ENCODE measurements around the gene AQP6.

AQP6 gene

GRCh38 chr12:49957570-49957967, 15.2 kb upstream of the AQP6 start:
- no peak for DNase-seq

DNA sequence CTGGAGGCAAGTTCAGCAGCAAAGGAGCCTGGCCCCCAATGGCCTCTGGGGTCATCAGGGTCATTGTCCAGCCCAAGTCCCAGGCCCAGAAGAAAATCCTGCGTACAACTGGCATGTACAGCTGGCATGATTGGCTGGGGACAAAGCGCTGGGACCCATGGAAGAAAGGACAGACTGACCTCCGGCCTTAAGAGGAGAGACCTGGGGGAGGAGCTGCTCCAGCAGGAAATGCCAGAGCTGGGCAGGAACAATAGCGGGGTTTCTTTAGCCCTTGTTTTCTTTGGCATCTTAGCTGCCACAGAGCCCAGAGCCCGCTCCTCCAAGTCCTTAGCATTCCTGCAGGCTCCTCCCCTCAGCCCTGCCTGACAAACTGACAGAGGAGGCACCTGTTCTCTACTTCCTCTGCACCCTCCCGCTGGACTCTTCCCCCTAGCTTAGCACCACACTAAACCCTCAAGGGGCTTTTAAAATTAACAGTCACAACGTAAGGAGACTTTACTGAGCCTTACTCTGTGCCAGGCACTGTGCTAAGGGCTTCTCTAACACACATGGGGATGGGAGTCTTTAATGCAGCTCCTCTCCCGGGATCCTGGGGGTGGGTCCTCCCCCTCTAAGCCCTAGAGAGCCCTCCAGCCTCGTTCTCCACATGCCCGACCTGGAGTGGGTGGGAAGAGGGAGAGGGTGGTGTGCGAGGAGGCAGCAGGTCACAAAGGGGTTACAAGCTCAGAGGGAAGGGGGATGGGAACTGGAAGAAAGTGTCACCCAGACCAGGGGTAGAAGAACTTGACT, 12.9 kb upstream of the AQP6 start:
- no peak for DNase-seq

- no peak for DNase-seq
These were observed 12.2 kb upstream of the AQP6 start for GRCh38 chr12:49960474-49961110.

DNA sequence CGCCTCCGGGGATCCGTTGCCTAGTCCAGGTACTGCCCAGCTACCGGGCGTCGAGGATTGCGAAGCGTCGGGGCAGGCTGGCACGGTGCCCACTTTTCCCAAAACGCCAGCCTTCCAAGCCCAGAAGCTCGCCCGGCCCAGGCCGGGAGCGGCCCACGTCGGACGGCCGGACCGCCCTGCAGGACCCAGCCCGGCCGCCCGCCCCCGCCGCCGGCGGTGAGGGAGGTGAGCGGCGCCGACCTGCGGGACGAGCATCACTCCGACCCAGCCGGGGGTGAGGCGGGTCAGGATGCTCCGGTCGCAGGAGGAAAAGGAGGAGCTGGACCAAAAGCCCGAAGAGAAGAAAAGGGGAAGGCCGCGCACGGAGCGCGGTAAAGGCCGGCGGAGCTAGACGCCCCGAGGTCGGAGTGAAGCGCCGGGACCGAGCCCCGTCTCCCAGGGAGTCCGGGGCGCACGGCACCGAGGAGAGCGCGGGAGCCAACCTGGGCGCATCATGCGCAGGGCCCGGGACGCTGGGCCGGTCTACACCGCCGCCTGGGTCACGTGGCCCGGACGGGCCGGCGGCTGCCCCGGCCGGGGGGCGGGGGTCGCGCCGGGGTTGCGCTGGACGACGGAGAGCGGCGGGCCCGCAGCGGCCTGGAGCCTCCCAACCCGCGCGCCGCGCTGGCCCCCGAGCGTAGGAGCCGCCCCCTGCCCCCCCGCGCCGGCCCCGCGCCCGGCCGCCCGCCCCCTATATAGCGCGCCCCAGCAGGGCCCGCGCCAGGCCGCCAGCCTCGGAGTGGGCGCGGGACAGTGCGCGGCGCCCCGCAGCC, 11.4 kb upstream of the AQP6 start, which contains the start of gene AQP5:
TSS of gene AQP5 (plus strand) at position 762 of the 812 bp plus-strand sequence. CDS start 146 bp downstream, outside the sequence.
- no peak for DNase-seq

DNA sequence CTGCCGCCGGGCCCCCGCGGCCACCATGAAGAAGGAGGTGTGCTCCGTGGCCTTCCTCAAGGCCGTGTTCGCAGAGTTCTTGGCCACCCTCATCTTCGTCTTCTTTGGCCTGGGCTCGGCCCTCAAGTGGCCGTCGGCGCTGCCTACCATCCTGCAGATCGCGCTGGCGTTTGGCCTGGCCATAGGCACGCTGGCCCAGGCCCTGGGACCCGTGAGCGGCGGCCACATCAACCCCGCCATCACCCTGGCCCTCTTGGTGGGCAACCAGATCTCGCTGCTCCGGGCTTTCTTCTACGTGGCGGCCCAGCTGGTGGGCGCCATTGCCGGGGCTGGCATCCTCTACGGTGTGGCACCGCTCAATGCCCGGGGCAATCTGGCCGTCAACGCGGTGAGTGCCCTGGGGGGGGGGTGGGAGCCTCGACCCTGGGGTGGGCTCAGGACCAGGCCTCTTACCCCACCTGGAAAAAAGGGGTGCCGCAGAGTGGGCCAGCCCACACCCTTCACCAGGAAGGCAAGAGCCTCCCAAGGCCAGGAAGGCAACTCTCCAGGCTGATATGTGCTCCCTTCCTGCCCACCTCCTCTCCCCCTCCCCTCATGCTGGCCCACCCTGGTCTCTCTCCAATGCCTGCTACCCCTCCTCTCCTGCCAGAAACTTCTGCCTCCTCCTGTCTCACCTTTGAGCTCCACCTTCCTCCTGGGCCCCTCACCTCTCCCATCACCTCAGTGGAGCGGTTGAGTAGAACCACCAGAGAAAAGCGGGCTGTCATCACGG, 10.6 kb upstream of the AQP6 start:
- DNase-seq, result no peak

DNA sequence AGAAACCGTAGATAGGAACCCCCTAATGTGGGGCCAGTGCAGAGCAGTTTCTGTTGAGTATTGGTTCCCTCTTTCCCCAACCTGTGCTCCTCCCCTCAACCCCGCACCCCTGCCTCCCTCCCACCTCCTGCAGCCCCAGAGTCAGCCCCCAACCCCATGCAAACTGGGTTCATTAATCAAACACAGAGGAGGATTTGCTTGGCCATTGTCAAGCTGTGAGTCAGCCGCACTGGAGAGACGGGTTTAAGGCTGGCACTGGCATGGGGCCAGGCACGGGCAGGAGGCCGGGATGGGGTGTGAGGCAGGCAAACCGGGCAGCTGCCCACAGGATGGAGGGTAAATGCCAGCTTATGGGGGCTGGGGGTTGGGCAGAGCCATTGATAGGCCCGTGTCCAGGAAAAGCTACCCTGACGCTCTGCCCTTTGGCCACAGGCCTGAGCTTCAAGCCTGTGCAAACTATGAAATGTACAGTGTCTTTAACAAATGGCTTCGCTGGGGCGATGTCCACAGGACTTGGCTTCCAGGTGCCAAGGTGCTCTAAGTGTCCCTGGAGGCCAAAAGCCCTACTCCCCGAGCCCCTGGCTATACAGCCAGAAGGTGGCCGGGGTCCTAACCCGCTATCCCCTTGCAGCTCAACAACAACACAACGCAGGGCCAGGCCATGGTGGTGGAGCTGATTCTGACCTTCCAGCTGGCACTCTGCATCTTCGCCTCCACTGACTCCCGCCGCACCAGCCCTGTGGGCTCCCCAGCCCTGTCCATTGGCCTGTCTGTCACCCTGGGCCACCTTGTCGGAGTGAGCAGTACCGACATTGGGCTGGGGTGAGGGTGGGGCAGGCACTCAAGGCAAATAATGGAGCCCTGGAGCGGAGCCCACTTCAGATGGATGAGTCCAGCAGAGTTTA, 9.6 kb upstream of the AQP6 start:
- peak; percentile 44 for DNase-seq

- DNase-seq, result no peak
These were observed 8.6 kb upstream of the AQP6 start for GRCh38 chr12:49963976-49964815.

GRCh38 chr12:49964849-49965624, 7.7 kb upstream of the AQP6 start:
- no peak for DNase-seq

GRCh38 chr12:49965836-49966235, 6.9 kb upstream of the AQP6 start:
- DNase-seq, result no peak

GRCh38 chr12:49966511-49967041, 6.2 kb upstream of the AQP6 start:
- DNase-seq, result no peak

- peak; percentile 64 for DNase-seq
These were observed 5.5 kb upstream of the AQP6 start for GRCh38 chr12:49967042-49967776.

GRCh38 chr12:49967777-49968250, 4.9 kb upstream of the AQP6 start:
- DNase-seq, result no peak

GRCh38 chr12:49968471-49968870, 4.3 kb upstream of the AQP6 start:
- DNase-seq, result no peak

DNA sequence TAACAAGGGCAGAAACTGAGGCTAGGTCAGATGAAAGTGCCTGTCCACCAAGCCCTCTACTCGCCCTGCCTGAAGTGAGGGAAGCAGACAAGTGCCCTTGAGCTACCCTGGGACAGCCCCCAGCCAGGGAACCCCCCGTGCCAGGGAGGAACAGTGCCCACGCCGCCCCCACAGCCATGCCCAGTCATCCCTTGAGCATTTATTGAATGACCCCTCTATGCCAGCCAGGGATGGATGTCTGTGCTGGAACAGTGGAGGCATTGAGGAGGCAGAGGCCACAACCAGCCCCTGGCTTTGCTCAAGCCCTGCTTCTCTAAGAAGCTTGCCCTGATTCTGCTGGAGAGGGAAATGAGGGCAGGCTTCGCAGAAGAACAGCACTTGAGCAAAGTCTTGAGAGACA, 3.7 kb upstream of the AQP6 start:
- no peak for DNase-seq

GRCh38 chr12:49969651-49970429, 2.9 kb upstream of the AQP6 start:
- DNase-seq, result no peak

- no peak for DNase-seq
These were observed 2.1 kb upstream of the AQP6 start for GRCh38 chr12:49970658-49971057.

GRCh38 chr12:49971141-49971540, 1.6 kb upstream of the AQP6 start:
- DNase-seq, result no peak

DNA sequence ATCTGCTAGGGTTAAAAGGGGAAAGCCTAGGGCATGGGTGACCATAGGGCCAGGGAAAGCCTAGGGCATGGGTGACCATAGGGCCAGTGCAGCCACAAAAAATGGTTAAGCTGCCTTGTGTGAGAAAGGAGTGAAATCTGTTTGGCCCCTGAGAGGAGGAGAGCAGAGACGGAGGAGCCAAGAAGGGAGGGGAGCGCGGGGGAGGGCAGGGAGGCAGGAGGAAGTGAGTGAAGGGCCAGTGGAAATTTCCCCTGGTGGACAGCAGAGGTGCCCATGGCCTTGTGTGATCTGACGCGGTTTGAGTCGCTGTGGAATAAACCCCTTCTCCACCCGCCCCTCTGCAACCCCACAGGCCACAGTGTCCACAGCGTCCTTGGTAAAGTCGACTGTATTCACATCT, 618 bp upstream of the AQP6 start:
- no peak for DNase-seq

All from NCI-H345 (cell line).